ENCODE results near the gene GABRG3. TPM values are rescaled to one million over a fixed set of nuclear protein-coding genes. Genes with fewer than 3 reads are reported as not detected.

GABRG3 gene
- total RNA-seq, 1 donor from 2014 or later, result 0.08 TPM

- Histone ChIP-seq H3K27me3 (ENCODE audit: control insufficient read depth, insufficient read depth, low read length) (no peaks in the 10 kb centered on the region), H3K36me3 (ENCODE audit: control insufficient read depth, insufficient read depth, low read length) (no peaks in the 10 kb centered on the region), H3K4me3 (ENCODE audit: low read depth, low read length) (no peak overlapping the region)
- no peak for TF ChIP-seq CTCF (IDR thresholded peaks at IDR 0.05; ENCODE audit: insufficient read depth, low read length, poor library complexity, severe bottlenecking)
- DNase-seq (ENCODE audit: low read depth), result no peak
These were observed 196.8 kb downstream of the GABRG3 start for GRCh38 chr15:27167738-27168137.

- Histone ChIP-seq H3K36me3 (ENCODE audit: control insufficient read depth, insufficient read depth, low read length) (no peaks in the 10 kb centered on the region), H3K4me3 (ENCODE audit: low read depth, low read length) (no peak overlapping the region)
- no peak for DNase-seq (ENCODE audit: low read depth)
These were observed 199.9 kb downstream of the GABRG3 start for GRCh38 chr15:27170851-27171250.

DNA sequence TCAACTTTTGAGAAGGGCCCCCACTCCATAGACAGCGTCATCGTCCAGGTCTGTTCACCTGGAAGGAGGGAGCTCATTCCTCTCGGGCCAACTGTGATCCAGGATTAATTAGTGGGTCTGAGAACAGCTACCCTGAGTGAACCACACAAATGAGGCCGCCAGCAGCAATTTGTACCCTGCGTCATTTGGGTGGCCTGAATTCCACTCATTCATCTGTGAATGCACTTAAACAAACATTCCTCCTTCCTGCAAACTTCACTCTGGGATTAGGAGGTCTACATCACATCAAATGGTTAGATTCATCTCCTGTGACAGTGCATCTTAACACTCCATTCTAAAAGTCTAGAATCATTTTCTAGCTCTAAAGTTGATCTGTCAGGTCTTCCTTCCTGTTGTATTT lies 201.8 kb downstream of the GABRG3 start:
- TF ChIP-seq CTCF (IDR thresholded peaks at IDR 0.05; ENCODE audit: insufficient read depth, low read length, poor library complexity, severe bottlenecking), result no peak
- H3K27me3 ChIP-seq (ENCODE audit: control insufficient read depth, insufficient read depth, low read length), result no peaks in the 10 kb centered on the region
- H3K36me3 ChIP-seq (ENCODE audit: control insufficient read depth, insufficient read depth, low read length), result no peaks in the 10 kb centered on the region
- H3K4me3 ChIP-seq (ENCODE audit: low read depth, low read length), result no peak overlapping the region
- no peak for DNase-seq (ENCODE audit: low read depth)

More at GRCh38 chr15:27170851-27171250, 199.9 kb downstream of the GABRG3 start:
- no peak for TF ChIP-seq CTCF (IDR thresholded peaks at IDR 0.05; ENCODE audit: insufficient read depth, low read length, poor library complexity, severe bottlenecking)
- H3K27me3 ChIP-seq (ENCODE audit: control insufficient read depth, insufficient read depth, low read length), result no peaks in the 10 kb centered on the region

- H3K27me3 ChIP-seq (ENCODE audit: control insufficient read depth, insufficient read depth, low read length), result no peaks in the 10 kb centered on the region
- H3K4me3 ChIP-seq (ENCODE audit: low read depth, low read length), result no peak overlapping the region
- DNase-seq (ENCODE audit: low read depth), result no peak
- no peaks in the 10 kb centered on the region for H3K36me3 ChIP-seq (ENCODE audit: control insufficient read depth, insufficient read depth, low read length)
- no peak for TF ChIP-seq CTCF (IDR thresholded peaks at IDR 0.05; ENCODE audit: insufficient read depth, low read length, poor library complexity, severe bottlenecking)
These were observed 204.6 kb downstream of the GABRG3 start for GRCh38 chr15:27175472-27176153.

GRCh38 chr15:27176785-27177406 lies 205.9 kb downstream of the GABRG3 start:
- Histone ChIP-seq H3K4me3 (ENCODE audit: low read depth, low read length) (no peak overlapping the region), H3K36me3 (ENCODE audit: control insufficient read depth, insufficient read depth, low read length) (no peaks in the 10 kb centered on the region), H3K27me3 (ENCODE audit: control insufficient read depth, insufficient read depth, low read length) (no peaks in the 10 kb centered on the region)
- no peak for DNase-seq (ENCODE audit: low read depth)
- TF ChIP-seq CTCF (IDR thresholded peaks at IDR 0.05; ENCODE audit: insufficient read depth, low read length, poor library complexity, severe bottlenecking), result no peak
